ENCODE data around the gene ARHGEF2. TPM values are rescaled to one million over a fixed set of nuclear protein-coding genes. Genes with fewer than 3 reads are reported as not detected.

Gene ARHGEF2
- total and polyA plus RNA-seq, 2 donors (not counting 1 experiment from before 2014, with no cell fraction given): 241 to 245 TPM

DNA sequence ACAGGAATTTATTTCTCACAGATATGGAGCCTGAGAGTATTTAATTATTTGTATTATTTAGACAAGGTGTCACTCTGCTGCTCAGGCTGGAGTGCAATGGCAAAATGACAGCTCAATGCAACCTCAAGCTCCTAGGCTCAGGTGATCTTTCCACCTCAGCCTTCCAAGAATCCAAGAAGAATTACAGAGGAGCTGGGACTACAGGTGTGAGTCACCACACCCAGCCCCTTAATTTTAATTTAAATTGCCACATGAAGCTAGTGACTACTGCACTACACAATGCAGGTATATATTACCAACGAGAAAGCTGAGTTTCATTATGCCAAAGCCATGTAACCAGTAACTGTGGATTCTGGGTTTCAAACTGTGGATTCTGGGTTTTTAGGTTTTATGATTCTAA lies 46.3 kb downstream of the ARHGEF2 start:
- no peak overlapping the region for H3K4me3 ChIP-seq (ENCODE audit: control extremely low read depth in 1 of 5, extremely low read depth in 1 of 5, insufficient read depth in 1 of 5, low read depth in 2 of 5, low read length in 4 of 5)
- Mint-ChIP-seq H3K9me3 (ENCODE audit: insufficient read depth) (no peaks in the 10 kb centered on the region), H3K27ac (no peak overlapping the region), H3K4me1 (peaks cover 28% of the 10 kb centered on the region), H3K4me3 (peak overlapping the region; percentile 29), H3K27me3 (no peaks in the 10 kb centered on the region)
- peak overlapping the region; percentile 52 for H3K4me2 ChIP-seq (replicated peaks; ENCODE audit: low read depth, low read length, poor library complexity, severe bottlenecking)
- H3K4me1 ChIP-seq (ENCODE audit: control insufficient read depth in 2 of 2, insufficient read depth in 2 of 2, low read length in 2 of 2): peaks cover 31 to 42% of the 10 kb centered on the region in 2 donors
- ATAC-seq (ENCODE audit: low read depth) (no peak), DNase-seq (no peak)
- peaks cover 59% of the 10 kb centered on the region for H3K79me2 ChIP-seq (ENCODE audit: control insufficient read depth, insufficient read depth, low read length)
- ChIA-PET POLR2A (interaction anchor here (0.9 kb wide), 1 partner anchor 13 kb away, joined by 3 read pairs; no protein-coding TSS in a partner anchor), CTCF (interaction anchor here (1.1 to 6.3 kb wide), 9 partner anchors 11 to 198 kb away, joined by 3 to 83 read pairs (median 4); no protein-coding TSS in a partner anchor)
- TF ChIP-seq, protein P1, sequence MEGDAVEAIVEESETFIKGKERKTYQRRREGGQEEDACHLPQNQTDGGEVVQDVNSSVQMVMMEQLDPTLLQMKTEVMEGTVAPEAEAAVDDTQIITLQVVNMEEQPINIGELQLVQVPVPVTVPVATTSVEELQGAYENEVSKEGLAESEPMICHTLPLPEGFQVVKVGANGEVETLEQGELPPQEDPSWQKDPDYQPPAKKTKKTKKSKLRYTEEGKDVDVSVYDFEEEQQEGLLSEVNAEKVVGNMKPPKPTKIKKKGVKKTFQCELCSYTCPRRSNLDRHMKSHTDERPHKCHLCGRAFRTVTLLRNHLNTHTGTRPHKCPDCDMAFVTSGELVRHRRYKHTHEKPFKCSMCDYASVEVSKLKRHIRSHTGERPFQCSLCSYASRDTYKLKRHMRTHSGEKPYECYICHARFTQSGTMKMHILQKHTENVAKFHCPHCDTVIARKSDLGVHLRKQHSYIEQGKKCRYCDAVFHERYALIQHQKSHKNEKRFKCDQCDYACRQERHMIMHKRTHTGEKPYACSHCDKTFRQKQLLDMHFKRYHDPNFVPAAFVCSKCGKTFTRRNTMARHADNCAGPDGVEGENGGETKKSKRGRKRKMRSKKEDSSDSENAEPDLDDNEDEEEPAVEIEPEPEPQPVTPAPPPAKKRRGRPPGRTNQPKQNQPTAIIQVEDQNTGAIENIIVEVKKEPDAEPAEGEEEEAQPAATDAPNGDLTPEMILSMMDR (IDR thresholded peaks at IDR 0.05): no peak
- no peak for TF ChIP-seq EZH2 (IDR thresholded peaks at IDR 0.05; ENCODE audit: borderline replicate concordance, insufficient read depth, low read depth, low read length, poor library complexity, severe bottlenecking)
- WGBS (ENCODE audit: insufficient coverage): no CpG with 5 or more reads among the region's 1 CpG
- no peak overlapping the region for H3K9ac ChIP-seq (ENCODE audit: low read length)
- intact Hi-C loops (cut with micrococcal nuclease): loop anchor here (5.0 kb wide), 1 partner anchor 135 kb away; no protein-coding TSS in a partner anchor
- no peaks in the 10 kb centered on the region for H3K27me3 ChIP-seq (replicated peaks in 1 of 4; ENCODE audit: control extremely low read depth in 1 of 4, control insufficient read depth in 3 of 4, insufficient read depth in 4 of 4, low read length in 3 of 4)
- H3K27ac ChIP-seq (ENCODE audit: low read length in 2 of 2): peak overlapping the region in 1 of 2 donors; percentile 53
- H2AFZ ChIP-seq (ENCODE audit: insufficient read depth, low read depth, low read length, poor library complexity, severe bottlenecking): no peak overlapping the region
- no peaks in the 10 kb centered on the region for H3K9me3 ChIP-seq (ENCODE audit: control extremely low read depth in 1 of 3, control insufficient read depth in 2 of 3, insufficient read depth in 1 of 3, low read length in 2 of 3)
- peaks cover 30% of the 10 kb centered on the region for H4K20me1 ChIP-seq (ENCODE audit: control insufficient read depth, insufficient read depth, low read length, poor library complexity, severe bottlenecking)
- peaks cover 2 to 47% of the 10 kb centered on the region in 2 experiments for H3K36me3 ChIP-seq (replicated peaks in 1 of 2; ENCODE audit: control extremely low read depth in 1 of 2, control insufficient read depth in 1 of 2, extremely low read depth in 1 of 2, insufficient read depth in 2 of 2, low read length in 1 of 2)

GRCh38 chr1:155931332-155932038 lies 46.9 kb downstream of the ARHGEF2 start:
- no peaks in the 10 kb centered on the region for H3K27me3 ChIP-seq (replicated peaks in 1 of 4; ENCODE audit: control extremely low read depth in 1 of 4, control insufficient read depth in 3 of 4, insufficient read depth in 4 of 4, low read length in 3 of 4)
- ChIA-PET POLR2A (interaction anchor here (0.7 kb wide), 1 partner anchor 26 kb away, joined by 3 read pairs; no protein-coding TSS in a partner anchor), CTCF (interaction anchor here (0.7 to 6.3 kb wide), 7 partner anchors 13 to 1240 kb away, joined by 3 to 83 read pairs (median 4); no protein-coding TSS in a partner anchor)
- H3K27me3 Mint-ChIP-seq: no peaks in the 10 kb centered on the region
- no peak for DNase-seq
- peaks cover 31 to 42% of the 10 kb centered on the region in 2 donors for H3K4me1 ChIP-seq (ENCODE audit: control insufficient read depth in 2 of 2, insufficient read depth in 2 of 2, low read length in 2 of 2)
- WGBS (ENCODE audit: insufficient coverage): 37% methylated on average over 2 of the region's 7 CpGs
- H3K4me1 Mint-ChIP-seq: peaks cover 28% of the 10 kb centered on the region
- TF ChIP-seq EZH2 (IDR thresholded peaks at IDR 0.05; ENCODE audit: borderline replicate concordance, insufficient read depth, low read depth, low read length, poor library complexity, severe bottlenecking): no peak
- TF ChIP-seq, protein P1 (IDR thresholded peaks at IDR 0.05): no peak
- no peak overlapping the region for H3K9ac ChIP-seq (ENCODE audit: low read length)
- peak overlapping the region in 1 of 2 donors; percentile 53 for H3K27ac ChIP-seq (ENCODE audit: low read length in 2 of 2)
- no peak overlapping the region for H3K4me3 ChIP-seq (ENCODE audit: control extremely low read depth in 1 of 5, extremely low read depth in 1 of 5, insufficient read depth in 1 of 5, low read depth in 2 of 5, low read length in 4 of 5)
- intact Hi-C loops (cut with micrococcal nuclease): loop anchor here (5.0 kb wide), 1 partner anchor 136 kb away; no protein-coding TSS in a partner anchor
- H3K4me2 ChIP-seq (replicated peaks; ENCODE audit: low read depth, low read length, poor library complexity, severe bottlenecking): peak overlapping the region; percentile 52
- no peaks in the 10 kb centered on the region for H3K9me3 Mint-ChIP-seq (ENCODE audit: insufficient read depth)
- H3K27ac Mint-ChIP-seq: no peak overlapping the region
- H3K36me3 ChIP-seq (replicated peaks in 1 of 2; ENCODE audit: control extremely low read depth in 1 of 2, control insufficient read depth in 1 of 2, extremely low read depth in 1 of 2, insufficient read depth in 2 of 2, low read length in 1 of 2): peaks cover 2 to 53% of the 10 kb centered on the region in 2 experiments
- peak overlapping the region; percentile 50 for H3K4me3 Mint-ChIP-seq
- no peak overlapping the region for H2AFZ ChIP-seq (ENCODE audit: insufficient read depth, low read depth, low read length, poor library complexity, severe bottlenecking)
- peaks cover 36% of the 10 kb centered on the region for H4K20me1 ChIP-seq (ENCODE audit: control insufficient read depth, insufficient read depth, low read length, poor library complexity, severe bottlenecking)
- ATAC-seq (ENCODE audit: low read depth): no peak
- no peaks in the 10 kb centered on the region for H3K9me3 ChIP-seq (ENCODE audit: control extremely low read depth in 1 of 3, control insufficient read depth in 2 of 3, insufficient read depth in 1 of 3, low read length in 2 of 3)
- peaks cover 65% of the 10 kb centered on the region for H3K79me2 ChIP-seq (ENCODE audit: control insufficient read depth, insufficient read depth, low read length)
